Brain microvascular endothelial cell (primary cell): ENCODE data around the gene TNNI3.
A peak's percentile ranks its signal among the peaks of the same experiment; 100 is the strongest.
"Not testable (repeated sequence)": the region's sequence is repeated elsewhere in the genome, so short reads cannot be mapped to it uniquely, and the experiment has no call there.

Source experiments
- DNase-seq: peaks from one replicate; pipeline ENCODE4 v3.0.0-alpha.2; 2020
- H3K27ac ChIP-seq: fragments of 250-450 bp; sonication (Bioruptor Pico); 2 replicates; pipeline ENCODE4 v1.5.1; 2020; ENCODE audit warnings: mild to moderate bottlenecking, moderate library complexity
- H3K27me3 ChIP-seq: fragments of 250-450 bp; sonication (Bioruptor Pico); replicated peaks from 2 replicates; pipeline ENCODE4 v1.5.1; 2020; ENCODE audit warnings: mild to moderate bottlenecking
- H3K36me3 ChIP-seq: fragments of 250-450 bp; sonication (Bioruptor Pico); replicated peaks from 2 replicates; pipeline ENCODE4 v1.5.1; 2020; ENCODE audit warnings: mild to moderate bottlenecking
- H3K4me3 ChIP-seq: 2 replicates; pipeline ENCODE4 v1.5.1; 2011; ENCODE audit warnings: low read depth, mild to moderate bottlenecking, control low read depth, low read length, moderate library complexity
- in situ Hi-C: cut with HindIII; loops from 2 replicates; pipeline ENCODE4 v1.10.0; 2017; ENCODE audit warnings: low sequenced_read_pairs, low pct_ligation_motif_present
- TF ChIP-seq, protein P1 (sequence below): IDR thresholded peaks from 2 replicates; pipeline ENCODE4 v1.5.1; 2011; ENCODE audit warnings: low read depth, mild to moderate bottlenecking, moderate library complexity, low read length, control low read depth, inconsistent platforms; ENCODE audit errors: missing control alignments

The TNNI3 gene

DNA sequence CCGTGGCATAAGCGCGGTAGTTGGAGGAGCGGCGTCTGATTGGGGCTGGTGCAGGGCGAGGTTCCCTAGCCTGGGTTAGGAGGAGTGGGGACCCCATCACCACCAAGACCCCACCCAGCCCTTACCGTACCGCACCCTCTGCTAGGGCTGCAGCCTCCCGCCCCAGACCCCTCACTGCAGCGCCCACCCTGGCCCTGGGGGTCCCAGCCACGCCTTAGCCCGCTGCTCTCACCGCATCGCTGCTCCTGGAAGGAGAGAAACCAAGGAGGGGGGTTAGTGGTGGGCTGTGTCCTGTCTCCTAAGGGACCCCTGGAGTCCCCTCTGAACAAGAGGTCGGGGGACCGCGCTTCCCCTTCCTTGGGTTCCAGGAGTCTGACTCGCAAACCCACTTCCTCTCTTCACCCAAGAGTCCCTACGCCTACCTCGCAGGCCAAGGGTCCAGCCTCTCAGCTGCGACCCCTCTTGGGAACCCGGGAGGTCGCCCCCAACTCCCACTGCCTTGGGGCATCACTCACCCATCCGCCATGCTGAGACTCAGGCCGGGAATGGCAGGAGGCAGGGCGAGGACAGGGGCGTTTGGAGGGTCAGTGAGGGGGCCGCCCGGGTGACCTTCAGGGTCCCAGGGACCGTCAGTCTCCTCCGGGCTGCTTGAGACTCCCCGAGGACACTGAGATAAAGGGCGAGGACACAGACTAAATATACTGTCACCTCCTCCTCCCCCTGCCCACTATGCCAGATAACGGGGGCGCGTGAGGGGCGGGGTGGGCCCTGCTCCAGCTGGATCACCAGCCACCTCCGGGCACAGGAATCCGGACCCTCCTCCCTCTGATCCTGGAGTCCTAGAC, at the start of gene TNNI3:
Gene TNNI3 (minus strand): TSS at position 669 of the 845 bp plus-strand sequence. CDS start 143 bp downstream, at position 526.
- no peak within 1 kb of the TSS for H3K4me3 ChIP-seq
- TF ChIP-seq, protein P1, sequence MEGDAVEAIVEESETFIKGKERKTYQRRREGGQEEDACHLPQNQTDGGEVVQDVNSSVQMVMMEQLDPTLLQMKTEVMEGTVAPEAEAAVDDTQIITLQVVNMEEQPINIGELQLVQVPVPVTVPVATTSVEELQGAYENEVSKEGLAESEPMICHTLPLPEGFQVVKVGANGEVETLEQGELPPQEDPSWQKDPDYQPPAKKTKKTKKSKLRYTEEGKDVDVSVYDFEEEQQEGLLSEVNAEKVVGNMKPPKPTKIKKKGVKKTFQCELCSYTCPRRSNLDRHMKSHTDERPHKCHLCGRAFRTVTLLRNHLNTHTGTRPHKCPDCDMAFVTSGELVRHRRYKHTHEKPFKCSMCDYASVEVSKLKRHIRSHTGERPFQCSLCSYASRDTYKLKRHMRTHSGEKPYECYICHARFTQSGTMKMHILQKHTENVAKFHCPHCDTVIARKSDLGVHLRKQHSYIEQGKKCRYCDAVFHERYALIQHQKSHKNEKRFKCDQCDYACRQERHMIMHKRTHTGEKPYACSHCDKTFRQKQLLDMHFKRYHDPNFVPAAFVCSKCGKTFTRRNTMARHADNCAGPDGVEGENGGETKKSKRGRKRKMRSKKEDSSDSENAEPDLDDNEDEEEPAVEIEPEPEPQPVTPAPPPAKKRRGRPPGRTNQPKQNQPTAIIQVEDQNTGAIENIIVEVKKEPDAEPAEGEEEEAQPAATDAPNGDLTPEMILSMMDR = no peak
- H3K36me3 ChIP-seq = no peaks in the 10 kb centered on the region
- H3K27ac ChIP-seq = no peak within 1 kb of the TSS
- DNase-seq = no peak
- in situ Hi-C loops = no loop called here
- peaks cover 13% of the 10 kb centered on the region for H3K27me3 ChIP-seq

DNA sequence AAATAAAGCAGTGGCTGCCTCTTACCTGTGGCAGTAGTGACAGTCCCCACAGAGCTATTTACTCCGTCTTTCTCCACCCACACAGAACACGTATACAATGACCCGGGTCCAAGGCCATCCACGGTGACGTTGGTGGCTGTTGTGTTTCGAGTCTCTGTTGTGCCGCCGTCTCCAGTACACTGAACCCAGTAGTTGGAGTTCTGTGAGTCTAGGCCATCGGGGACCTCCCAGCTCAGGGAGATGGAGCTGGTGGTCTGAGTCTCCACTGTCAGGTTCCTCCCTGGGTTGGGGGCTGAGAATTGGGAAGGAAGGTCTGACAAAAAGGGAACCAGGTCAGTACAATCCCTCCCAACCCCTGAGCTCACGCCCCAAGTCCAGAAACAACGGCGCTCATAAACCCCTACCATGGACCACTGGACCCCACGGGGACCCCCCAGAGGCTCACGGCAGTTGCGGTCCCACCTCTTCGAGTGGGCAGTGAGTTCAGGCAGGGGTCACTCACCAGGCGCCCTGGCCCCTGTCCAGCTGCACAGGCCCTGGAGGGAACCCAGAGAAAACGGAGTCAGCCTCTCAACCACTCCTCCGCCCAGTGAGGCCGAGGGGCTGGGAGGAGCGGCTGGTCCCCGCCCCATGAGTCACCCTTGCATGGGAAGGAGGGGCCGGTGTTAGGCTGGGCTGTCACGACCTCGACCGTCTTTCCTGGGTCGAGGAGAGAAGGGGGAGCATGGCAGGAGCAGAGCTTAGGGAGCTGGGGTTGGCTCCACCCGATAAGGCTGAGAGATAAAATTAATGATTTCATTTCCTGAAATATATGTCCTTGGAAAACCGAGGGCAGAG, 49.4 kb upstream of the TNNI3 start:
- Histone ChIP-seq H3K4me3 (peak overlapping the region; percentile 42), H3K27ac (peak overlapping the region; percentile 43), H3K27me3 (no peaks in the 10 kb centered on the region), H3K36me3 (no peaks in the 10 kb centered on the region)
- TF ChIP-seq, protein P1 = no peak
- in situ Hi-C loops = no loop called here
- peak; percentile 91 for DNase-seq

DNA sequence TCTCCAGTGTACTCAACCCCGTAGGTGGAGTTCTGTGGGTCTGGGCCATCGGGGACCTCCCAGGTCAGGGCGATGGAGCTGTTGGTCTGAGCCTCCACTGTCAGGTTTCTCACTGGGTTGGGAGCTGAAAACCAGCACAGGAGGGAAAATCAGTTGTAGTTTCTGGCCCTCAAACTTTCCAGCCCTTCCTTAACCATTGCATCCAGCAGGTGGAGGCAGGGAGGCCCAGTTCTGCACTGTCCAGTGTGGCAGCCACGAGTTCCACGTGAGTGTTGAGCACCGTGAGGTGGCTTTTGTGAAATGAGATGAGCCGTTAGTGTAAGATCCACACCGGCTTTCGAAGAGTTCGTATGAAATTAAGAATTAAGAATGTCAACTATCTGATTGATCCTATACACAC, 44.7 kb upstream of the TNNI3 start:
- TF ChIP-seq, protein P1 = peak; percentile 46
- DNase-seq, H3K27me3 ChIP-seq, in situ Hi-C loops, H3K4me3 ChIP-seq, H3K36me3 ChIP-seq, H3K27ac ChIP-seq: not testable (repeated sequence)

DNA sequence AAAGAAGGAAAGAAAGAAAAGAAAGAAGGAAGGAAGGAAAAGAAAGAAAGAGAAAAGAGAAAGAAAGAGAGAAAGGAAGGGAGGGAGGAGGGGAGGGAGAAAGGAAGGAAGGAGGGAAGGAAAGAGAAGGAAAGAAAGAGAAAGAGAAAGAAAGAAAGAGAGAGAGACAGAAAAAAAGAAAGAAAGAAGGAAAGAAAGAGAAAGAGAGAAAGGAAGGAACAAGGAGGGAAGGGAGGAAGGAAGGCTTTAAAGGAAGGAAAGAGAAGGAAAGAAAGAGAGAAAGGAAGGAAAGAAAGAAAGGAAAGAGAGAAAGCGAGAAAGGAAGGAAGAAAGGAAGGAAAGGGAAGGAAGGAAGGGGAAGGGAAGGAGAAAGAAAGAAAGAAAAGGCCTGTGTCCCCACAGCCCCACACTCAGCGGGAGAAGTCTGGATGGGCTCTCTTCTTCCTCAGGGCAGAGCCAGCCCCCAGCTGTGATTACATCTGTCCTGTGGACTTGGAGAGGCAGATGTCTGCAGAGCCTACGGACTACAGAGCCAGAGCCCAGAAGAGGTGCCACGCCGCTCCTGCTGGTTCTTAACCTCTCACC, 42.2 kb upstream of the TNNI3 start:
- TF ChIP-seq, protein P1 = no peak
- no peak overlapping the region for H3K4me3 ChIP-seq
- H3K27ac ChIP-seq = no peak overlapping the region
- H3K36me3 ChIP-seq = no peaks in the 10 kb centered on the region
- H3K27me3 ChIP-seq = no peaks in the 10 kb centered on the region
- in situ Hi-C loops = no loop called here
- DNase-seq = no peak

DNA sequence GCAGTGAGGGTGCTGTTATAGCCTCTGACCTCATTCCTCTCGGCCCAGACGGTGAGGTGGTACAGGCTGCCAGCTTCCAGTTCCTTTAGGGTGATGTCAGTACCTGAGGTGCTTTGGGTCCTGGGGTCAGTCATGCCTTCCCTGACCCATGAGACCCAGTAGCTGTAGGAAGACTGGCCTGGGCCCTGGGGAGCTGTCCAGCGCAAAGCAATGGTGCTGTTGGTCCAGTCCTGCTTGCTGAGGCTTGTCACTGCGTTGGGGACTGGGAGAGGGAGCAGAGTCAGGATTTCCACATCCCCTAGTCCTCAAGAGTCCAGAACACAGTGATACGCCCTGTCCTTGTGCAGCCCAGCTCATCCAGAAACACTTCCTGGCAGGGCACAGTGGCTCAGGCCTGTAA, 41.1 kb upstream of the TNNI3 start:
- in situ Hi-C loops = no loop called here
- Histone ChIP-seq H3K27me3 (no peaks in the 10 kb centered on the region), H3K36me3 (no peaks in the 10 kb centered on the region), H3K27ac (no peak overlapping the region), H3K4me3 (no peak overlapping the region)
- DNase-seq = no peak
- TF ChIP-seq, protein P1 = no peak
